ENCODE measurements around the gene TPD52L2.
A peak's percentile ranks its signal among the peaks of the same experiment; 100 is the strongest.

TPD52L2 gene
- long read RNA-seq, full-length matches to known transcripts, result 536 of 565 reads
- long read RNA-seq, partial matches to known transcripts, result 9 of 565 reads
- long read RNA-seq, other reads (novel, unspliced or antisense), result 20 of 565 reads

GRCh38 chr20:63864978-63865640, at the start of gene TPD52L2:
Gene TPD52L2 (plus strand): TSS chr20:63865270. CDS start chr20:63865366, 96 bp downstream.
- Histone ChIP-seq H3K27ac (replicated peaks) (peak within 1 kb of the TSS; percentile 88), H3K27me3 (ENCODE audit: insufficient read depth, poor library complexity, severe bottlenecking) (no peaks in the 10 kb centered on the region), H3K4me3 (replicated peaks; ENCODE audit: insufficient read depth, low read length) (peak within 1 kb of the TSS; percentile 86)
- peak; percentile 100 for DNase-seq (ENCODE audit: low read depth in 1 of 2, low spot score in 1 of 2)
- TF ChIP-seq SPI1 (IDR thresholded peaks at IDR 0.05; ENCODE audit: borderline replicate concordance, low read depth), result peak; percentile 73; the same call in 1 of the 2 replicates
- TF ChIP-seq CTCF (IDR thresholded peaks at IDR 0.05; ENCODE audit: insufficient read depth, low read length), result no peak
- TF ChIP-seq GABPA (IDR thresholded peaks at IDR 0.05; ENCODE audit: low read depth), result peak; percentile 92
- peak; percentile 73 for TF ChIP-seq POLR2AphosphoS5 (IDR thresholded peaks at IDR 0.05; ENCODE audit: low read depth)

- Histone ChIP-seq H3K27ac (replicated peaks) (no peak overlapping the region), H3K27me3 (ENCODE audit: insufficient read depth, poor library complexity, severe bottlenecking) (no peaks in the 10 kb centered on the region), H3K4me3 (replicated peaks; ENCODE audit: insufficient read depth, low read length) (no peak overlapping the region)
- DNase-seq (ENCODE audit: low read depth in 1 of 2, low spot score in 1 of 2), result no peak
- TF ChIP-seq SPI1 (IDR thresholded peaks at IDR 0.05; ENCODE audit: borderline replicate concordance, low read depth), result no peak
- no peak for TF ChIP-seq CTCF (IDR thresholded peaks at IDR 0.05; ENCODE audit: insufficient read depth, low read length)
- no peak for TF ChIP-seq REST (IDR thresholded peaks at IDR 0.05; ENCODE audit: insufficient replicate concordance, low read depth)
- no peak for TF ChIP-seq POLR2AphosphoS5 (IDR thresholded peaks at IDR 0.05; ENCODE audit: low read depth)
- TF ChIP-seq GABPA (IDR thresholded peaks at IDR 0.05; ENCODE audit: low read depth), result no peak
These were observed 49.3 kb upstream of the TPD52L2 start for GRCh38 chr20:63815615-63816253.

GRCh38 chr20:63819224-63819921, 45.7 kb upstream of the TPD52L2 start:
- Histone ChIP-seq H3K4me3 (replicated peaks; ENCODE audit: insufficient read depth, low read length) (no peak overlapping the region), H3K27me3 (ENCODE audit: insufficient read depth, poor library complexity, severe bottlenecking) (no peaks in the 10 kb centered on the region), H3K27ac (replicated peaks) (no peak overlapping the region)
- TF ChIP-seq CTCF (IDR thresholded peaks at IDR 0.05; ENCODE audit: insufficient read depth, low read length) (peak; percentile 8), SPI1 (IDR thresholded peaks at IDR 0.05; ENCODE audit: borderline replicate concordance, low read depth) (no peak)
- peak in 1 of 2 experiments; percentile 57 for DNase-seq (ENCODE audit: low read depth in 1 of 2, low spot score in 1 of 2)

GRCh38 chr20:63821811-63822210, 43.3 kb upstream of the TPD52L2 start:
- peak in 1 of 2 experiments; percentile 76 for DNase-seq (ENCODE audit: low read depth in 1 of 2, low spot score in 1 of 2)
- Histone ChIP-seq H3K4me3 (replicated peaks; ENCODE audit: insufficient read depth, low read length) (no peak overlapping the region), H3K27me3 (ENCODE audit: insufficient read depth, poor library complexity, severe bottlenecking) (no peaks in the 10 kb centered on the region), H3K27ac (replicated peaks) (peak overlapping the region; percentile 78)
- TF ChIP-seq REST (IDR thresholded peaks at IDR 0.05; ENCODE audit: insufficient replicate concordance, low read depth), result no peak

Data from HL-60 (cell line).